ENCODE results near the gene IGFN1. TPM values are rescaled to one million over a fixed set of nuclear protein-coding genes. Genes with fewer than 3 reads are reported as not detected.

IGFN1 gene
- total and polyA plus RNA-seq, 9 of the 15 experiments (the other 6 are each of a cell fraction or from before 2014, with no cell fraction given), result 0.04 TPM; not detected in 8

- Histone ChIP-seq H3K36me3 (ENCODE audit: control insufficient read depth, insufficient read depth, low read length) (no peaks in the 10 kb centered on the region), H3K4me3 (no peak overlapping the region), H2AFZ (ENCODE audit: low read depth, low read length) (no peak overlapping the region), H3K9me3 (replicated peaks; ENCODE audit: control insufficient read depth, insufficient read depth, low read depth, low read length) (no peaks in the 10 kb centered on the region), H3K4me2 (ENCODE audit: insufficient read depth, low read length) (no peak overlapping the region), H3K9ac (ENCODE audit: insufficient read depth in 1 of 2, low read depth in 2 of 2, low read length in 2 of 2) (no peak overlapping the region), H3K27me3 (ENCODE audit: control insufficient read depth in 2 of 2, insufficient read depth in 2 of 2, low read length in 2 of 2) (peaks cover 41 to 63% of the 10 kb centered on the region in 2 experiments), H3K4me1 (replicated peaks in 1 of 2; ENCODE audit: control insufficient read depth in 2 of 2, insufficient read depth in 2 of 2, low read length in 2 of 2) (peaks cover 0 to 11% of the 10 kb centered on the region in 2 experiments; a peak in 1 of 5 replicates), H3K27ac (ENCODE audit: extremely low read depth, low read depth, low read length) (no peak overlapping the region), H4K20me1 (replicated peaks; ENCODE audit: control insufficient read depth, insufficient read depth, low read length) (0 out of 2 replicates have a peak, but pooled peaks cover 12% of the 10 kb centered on the region), H3K9me1 (ENCODE audit: control insufficient read depth, insufficient read depth, low read length) (no peaks in the 10 kb centered on the region), H3K79me2 (ENCODE audit: control insufficient read depth, insufficient read depth, low read length) (no peaks in the 10 kb centered on the region)
- ATAC-seq (no peak; the same call in 2 of the 3 replicates), DNase-seq (ENCODE audit: extremely low read depth in 1 of 4, low spot score in 3 of 4) (no peak), FAIRE-seq (no peak)
- intact Hi-C loops (cut with micrococcal nuclease) (loop anchor here (2.0 to 10.0 kb wide), 3 partner anchors 90 to 247 kb away; no protein-coding TSS in a partner anchor), in situ Hi-C loops (cut with MboI) (no loop called here)
- POLR2A ChIA-PET, result interaction anchor here (0.5 to 0.6 kb wide), 3 partner anchors 119 to 1051 kb away, joined by 3 read pairs; partner anchors contain the start of gene TIMM17A
- CTCF ChIA-PET (ENCODE audit: low intra/inter-chr PET ratio), result interaction anchor here (0.6 to 3.0 kb wide), 3 partner anchors 73 to 268 kb away, joined by 3 to 23 read pairs (median 6); no protein-coding TSS in a partner anchor
- no peak for TF ChIP-seq E4F1 (CRISPR knock-in tag; IDR thresholded peaks at IDR 0.05; ENCODE audit: borderline replicate concordance)
- TF ChIP-seq ZNF395 (CRISPR knock-in tag; IDR thresholded peaks at IDR 0.05), result no peak
- no peak for TF ChIP-seq CBFB (CRISPR knock-in tag; IDR thresholded peaks at IDR 0.05)
- no peak for TF ChIP-seq CTCF (IDR thresholded peaks at IDR 0.05 in 2 of 3, conservative IDR thresholded peaks at IDR 0.05 in 1 of 3; ENCODE audit: insufficient read depth in 2 of 3, low read depth in 1 of 3, low read length in 3 of 3)
- no TSS peak for BruUV-seq (replicated peaks)
- 16% methylated on average over 6 of the region's 6 CpGs for WGBS (ENCODE audit: insufficient coverage, low coverage, missing lambda C conversion rate)
Measured at GRCh38 chr1:201222125-201222524, 31.5 kb downstream of the IGFN1 start.

All from K562 (cell line).